ENCODE results near the gene NCK2.

The NCK2 gene

DNA sequence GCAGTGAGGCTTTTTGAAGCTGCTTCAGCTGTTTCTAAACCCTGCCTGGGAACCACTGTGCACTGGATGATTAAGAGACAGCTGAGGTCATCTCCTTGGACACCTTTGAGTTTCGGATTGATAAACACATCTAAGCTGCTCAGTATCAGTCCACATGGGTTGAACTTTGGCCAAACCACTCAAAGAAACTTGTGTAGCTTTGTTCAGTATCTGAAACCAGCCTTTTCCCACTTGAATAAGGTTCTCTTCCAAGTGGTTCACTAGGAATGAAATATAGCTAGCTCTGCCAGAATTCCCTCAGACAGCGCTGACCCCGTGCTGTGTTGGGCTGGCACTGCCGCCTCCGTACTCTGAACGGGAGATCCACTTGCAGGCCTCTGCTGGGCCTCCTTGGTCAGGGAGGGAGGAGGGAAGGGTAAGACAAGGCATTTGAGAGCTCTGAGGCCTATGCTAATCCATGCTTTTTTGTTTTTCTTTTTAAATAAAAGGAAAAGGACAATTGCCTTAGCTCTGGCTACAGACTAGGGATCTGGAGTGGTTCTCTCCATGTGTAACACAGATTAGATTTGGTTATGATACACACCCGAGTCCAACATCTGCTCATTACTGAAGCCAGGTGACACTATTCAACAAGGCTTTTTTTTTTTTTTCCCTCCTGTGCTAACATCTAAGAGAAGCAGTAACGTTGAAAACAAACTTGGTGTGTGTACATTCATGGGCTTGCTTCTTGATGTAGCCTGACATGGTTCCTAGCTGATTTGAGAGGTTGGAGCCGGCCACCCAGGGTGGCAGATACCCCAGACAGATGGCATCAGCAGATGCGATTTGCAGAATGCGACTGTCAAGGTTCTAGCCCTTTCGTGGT lies 67.7 kb downstream of the NCK2 start:
- no peak for DNase-seq (ENCODE audit: low read depth in 2 of 2)

DNA sequence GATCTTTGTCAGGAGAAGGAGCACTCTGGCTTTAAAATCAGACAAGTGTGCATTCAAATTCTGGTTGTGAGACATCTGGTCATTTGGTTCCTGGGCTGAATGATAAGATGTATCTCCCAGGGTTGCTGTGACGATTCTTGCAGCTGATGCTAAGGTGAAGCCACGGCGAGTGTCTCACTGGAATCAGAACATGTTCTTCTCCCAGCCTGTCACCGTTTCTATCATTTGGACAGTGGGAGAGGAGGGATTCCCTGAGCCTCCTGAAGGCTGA lies 68.3 kb downstream of the NCK2 start:
- no peak for DNase-seq (ENCODE audit: low read depth in 2 of 2)

- no peak for DNase-seq (ENCODE audit: low read depth in 2 of 2)
These were observed 68.7 kb downstream of the NCK2 start for GRCh38 chr2:105813405-105813804.

DNA sequence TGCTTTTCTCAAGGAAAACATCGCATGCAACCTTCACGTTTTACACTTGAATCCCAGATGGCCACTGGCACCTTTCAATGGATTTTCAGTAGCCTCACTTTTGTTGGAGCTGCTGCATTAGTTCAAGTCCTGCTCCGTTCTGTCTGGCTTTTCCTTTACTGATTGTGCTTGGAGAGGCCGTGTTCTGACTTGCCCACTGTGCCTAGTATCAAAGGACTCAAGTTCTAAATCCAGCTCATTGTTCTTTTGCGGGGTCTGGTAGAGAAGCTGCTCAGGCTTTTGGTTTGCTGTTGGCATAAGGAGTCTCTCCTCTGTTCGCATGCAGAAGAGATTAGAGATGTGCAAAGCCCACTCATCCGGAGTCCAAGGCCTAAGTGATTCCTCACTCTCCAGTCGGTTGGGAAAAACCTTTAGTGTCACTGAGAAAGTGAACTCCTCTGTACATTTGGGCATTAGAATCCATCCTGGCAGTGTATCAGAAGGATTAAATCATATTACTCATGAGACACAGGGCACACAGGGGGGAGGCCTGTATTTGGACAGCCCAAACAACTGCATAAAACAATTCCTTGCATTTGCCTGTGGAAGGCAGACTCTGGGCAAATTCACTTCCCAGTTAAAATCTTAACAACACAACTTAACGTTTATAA lies 69.7 kb downstream of the NCK2 start:
- DNase-seq (ENCODE audit: low read depth in 2 of 2): no peak

DNA sequence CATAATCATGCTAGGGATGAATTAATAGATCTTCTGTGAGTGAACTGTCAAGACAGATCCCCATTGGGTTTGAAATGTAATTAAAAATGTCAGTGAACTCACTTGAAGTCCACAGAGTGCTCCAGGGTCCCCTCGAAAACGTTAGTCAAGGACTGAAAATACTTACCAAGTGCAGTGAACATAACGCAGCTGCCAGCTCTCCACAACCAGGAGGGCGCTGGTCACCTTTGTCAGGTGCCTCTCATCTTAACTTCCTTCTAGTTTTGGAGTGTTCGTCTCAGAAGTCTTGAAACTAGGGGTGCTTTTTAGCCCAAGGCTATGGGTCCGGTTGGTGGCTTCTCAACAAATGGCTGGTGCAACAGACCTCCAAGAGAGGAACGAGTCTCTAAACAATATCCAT lies 70.7 kb downstream of the NCK2 start:
- no peak for DNase-seq (ENCODE audit: low read depth in 2 of 2)

- no peak for DNase-seq (ENCODE audit: low read depth in 2 of 2)
These were observed 75.4 kb downstream of the NCK2 start for GRCh38 chr2:105820151-105820550.

DNA sequence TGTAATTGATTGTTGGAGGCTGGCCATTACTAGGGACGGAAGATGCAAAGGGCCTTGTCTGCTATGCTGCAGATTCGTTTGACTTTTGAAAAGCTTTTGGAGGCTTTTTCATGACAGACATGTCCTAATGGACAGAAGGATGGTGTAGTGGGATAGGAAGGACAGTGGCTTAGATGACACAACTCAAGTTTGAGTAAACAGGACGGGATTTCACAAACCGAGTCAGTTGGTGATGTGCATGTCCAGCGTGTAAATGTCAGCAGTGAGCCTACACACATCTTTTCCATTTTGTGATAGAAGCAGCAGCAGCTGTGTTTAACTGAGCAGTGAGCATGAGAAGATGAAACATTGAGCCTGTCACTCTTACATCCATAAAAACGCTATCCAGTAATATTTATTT lies 76.0 kb downstream of the NCK2 start:
- DNase-seq (ENCODE audit: low read depth in 2 of 2): no peak

GRCh38 chr2:105821428-105822125 lies 76.9 kb downstream of the NCK2 start:
- DNase-seq (ENCODE audit: low read depth in 2 of 2): no peak

- DNase-seq (ENCODE audit: low read depth in 2 of 2): no peak
These were observed 77.5 kb downstream of the NCK2 start for GRCh38 chr2:105822186-105822585.

DNA sequence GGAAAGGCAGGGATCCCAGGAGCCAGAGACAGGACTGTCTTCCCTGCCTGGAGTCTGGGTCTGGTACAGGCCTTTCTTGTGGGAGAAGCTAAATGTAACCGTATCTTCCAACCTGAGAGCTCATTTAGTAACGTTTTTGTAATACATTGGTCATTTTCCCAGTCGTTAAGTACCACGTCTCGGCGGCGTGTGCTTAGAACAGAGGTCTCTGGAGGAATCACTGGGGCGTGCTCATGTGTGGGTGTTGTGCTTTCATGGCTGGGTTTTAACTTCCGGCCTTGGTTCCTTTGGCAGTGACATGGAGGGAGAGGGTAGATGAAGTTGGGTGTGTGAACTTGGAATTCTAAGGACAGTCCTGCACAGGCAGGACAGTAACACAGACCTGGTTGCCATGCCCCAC lies 79.7 kb downstream of the NCK2 start:
- DNase-seq (ENCODE audit: low read depth in 2 of 2): no peak

DNA sequence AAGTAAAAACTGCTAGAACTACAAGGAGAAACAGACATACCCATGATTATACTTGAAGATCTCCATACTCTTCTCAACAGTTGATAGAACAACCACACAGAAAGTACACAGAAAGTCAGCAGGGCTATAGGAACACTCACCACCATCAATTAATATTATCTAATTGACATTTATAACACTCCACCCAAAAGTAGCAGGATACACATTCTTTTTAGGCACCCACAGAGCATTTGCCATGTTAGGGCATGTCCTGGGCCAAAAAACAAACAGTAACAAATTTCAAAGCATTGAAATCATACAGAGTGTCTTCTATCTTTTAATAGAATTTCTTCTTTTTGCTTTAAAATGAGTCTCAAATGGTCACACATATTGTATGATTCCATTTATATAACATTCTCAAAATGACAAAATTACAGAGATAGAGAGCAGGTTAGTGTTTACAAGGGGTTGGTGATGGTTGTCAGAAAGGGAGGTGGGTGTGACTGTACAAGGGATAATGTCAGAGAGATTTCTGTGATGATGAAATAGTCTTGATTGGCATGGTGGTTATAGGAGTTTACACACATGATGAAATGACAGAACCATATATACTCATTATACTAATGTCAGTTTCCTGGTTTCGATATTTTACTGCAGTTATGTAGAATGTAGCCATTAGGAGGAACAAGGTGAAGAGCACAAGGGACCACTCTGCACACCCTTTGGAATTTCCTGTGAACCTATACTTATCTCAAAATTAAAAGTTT lies 82.8 kb downstream of the NCK2 start:
- DNase-seq (ENCODE audit: low read depth in 2 of 2): no peak

GRCh38 chr2:105828558-105828957 lies 83.8 kb downstream of the NCK2 start:
- DNase-seq (ENCODE audit: low read depth in 2 of 2): no peak

DNA sequence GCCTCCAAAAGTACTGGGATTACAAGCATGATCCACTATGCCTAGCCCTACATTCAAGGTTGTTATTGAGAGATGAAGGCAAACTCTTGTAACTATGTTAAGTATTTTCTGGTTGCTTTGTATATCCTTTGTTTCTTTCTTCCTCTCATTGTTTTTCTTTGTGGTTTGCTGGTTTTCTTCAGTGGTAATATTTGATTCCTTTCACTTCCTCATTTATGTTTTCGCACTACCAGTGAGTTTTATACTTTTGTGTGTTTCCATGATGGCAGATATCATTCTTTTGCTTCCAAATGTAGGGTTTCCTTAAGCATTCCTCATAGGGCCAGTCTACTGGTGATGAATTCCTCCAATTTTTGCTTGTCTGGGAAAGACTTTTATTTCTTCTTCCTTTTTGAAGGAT lies 90.2 kb downstream of the NCK2 start:
- no peak for DNase-seq (ENCODE audit: low read depth in 2 of 2)

- DNase-seq (ENCODE audit: low read depth in 2 of 2): no peak
These were observed 91.6 kb downstream of the NCK2 start for GRCh38 chr2:105836341-105836740.

GRCh38 chr2:105836840-105837692 lies 92.4 kb downstream of the NCK2 start:
- no peak for DNase-seq (ENCODE audit: low read depth in 2 of 2)

- DNase-seq (ENCODE audit: low read depth in 2 of 2): no peak
These were observed 95.1 kb downstream of the NCK2 start for GRCh38 chr2:105839793-105840192.

- DNase-seq (ENCODE audit: low read depth in 2 of 2): no peak
These were observed 96.2 kb downstream of the NCK2 start for GRCh38 chr2:105840933-105841332.

DNA sequence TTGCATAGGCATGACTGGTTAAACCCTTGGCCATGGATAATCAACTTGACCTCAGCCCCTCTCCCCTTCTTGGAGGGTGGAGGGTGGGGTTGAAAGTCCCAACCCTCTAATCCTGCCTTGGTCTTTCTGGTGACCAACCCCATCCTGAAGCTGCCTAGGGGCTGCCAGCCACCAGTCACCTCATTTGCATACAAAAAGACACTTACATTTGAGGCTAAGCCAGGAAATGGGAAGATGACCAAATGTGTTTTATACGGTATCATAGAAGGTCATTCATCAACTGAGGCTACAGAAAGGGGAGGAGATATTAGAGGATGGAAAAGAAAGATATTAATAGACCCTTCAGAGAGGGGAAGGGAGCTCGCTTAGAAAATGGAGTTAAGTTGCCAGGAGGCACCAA lies 96.8 kb downstream of the NCK2 start:
- DNase-seq (ENCODE audit: low read depth in 2 of 2): no peak

DNA sequence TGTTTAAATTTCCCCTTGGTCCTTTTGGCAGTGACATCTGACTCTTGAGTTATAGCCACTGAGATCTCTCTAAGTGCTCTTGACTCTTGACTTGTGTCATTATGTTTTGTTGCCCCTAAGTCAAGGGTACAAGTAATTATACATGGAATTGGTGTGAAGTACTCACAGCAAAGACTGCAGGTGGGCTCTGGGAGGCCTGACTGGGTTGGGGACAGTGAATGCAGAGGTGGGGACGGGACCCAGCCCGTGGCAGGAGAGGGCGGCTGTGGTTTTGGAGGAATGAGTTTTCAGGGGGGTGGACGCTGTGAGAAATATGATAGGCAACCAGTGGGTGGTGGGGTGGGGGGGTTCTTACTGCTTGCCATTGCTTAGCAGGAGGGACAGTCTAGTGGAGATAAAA lies 97.8 kb downstream of the NCK2 start:
- DNase-seq (ENCODE audit: low read depth in 2 of 2): no peak

DNA sequence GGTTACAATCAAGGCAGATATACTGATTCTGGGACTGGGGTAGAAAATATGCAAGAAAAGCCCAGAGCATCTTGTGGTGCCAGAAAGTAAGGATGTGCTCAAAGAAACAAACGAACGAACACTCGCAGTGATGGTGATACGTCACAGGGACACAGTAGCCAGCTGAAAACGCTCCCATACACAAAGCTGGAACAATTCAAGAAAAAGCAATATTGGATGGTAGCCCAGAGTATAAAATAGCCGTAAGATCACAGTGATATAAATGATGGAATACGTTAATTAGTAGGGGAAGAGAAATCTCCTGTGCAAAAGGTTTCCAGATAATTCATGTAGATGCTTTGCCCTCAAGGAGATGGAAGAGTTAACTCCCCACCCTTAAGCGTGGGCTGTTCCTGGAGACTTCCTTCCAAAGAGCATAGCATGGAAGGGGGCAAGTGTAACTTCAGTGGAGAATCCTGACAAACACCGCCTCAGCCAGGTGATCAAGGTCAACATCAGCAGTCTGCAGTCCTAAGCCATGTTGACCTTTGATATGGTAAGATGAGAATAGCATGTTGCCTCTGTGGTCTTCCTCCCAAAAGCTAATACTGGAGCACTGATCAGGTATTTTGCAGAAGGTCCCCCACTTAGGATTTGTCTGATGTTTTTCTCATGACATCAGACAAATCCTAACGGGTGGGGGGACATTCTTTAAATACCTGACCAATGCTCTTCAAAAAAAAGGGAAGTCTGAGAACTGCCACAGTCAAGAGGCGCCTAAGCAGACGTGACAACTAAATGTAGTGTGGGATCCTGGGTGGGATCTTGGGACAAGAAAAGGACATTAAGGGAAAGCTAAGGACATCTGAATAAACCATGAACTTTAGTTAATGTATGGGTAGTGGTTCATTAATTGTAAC lies 99.0 kb downstream of the NCK2 start:
- DNase-seq (ENCODE audit: low read depth in 2 of 2): no peak
